GM18498 (cell line): ENCODE data around the gene CDC20.
"Not testable (repeated sequence)": the region's sequence is repeated elsewhere in the genome, so short reads cannot be mapped to it uniquely, and the experiment has no call there.

Experiments
- ATAC-seq: cut with Tn5 transposase; IDR thresholded peaks from one replicate; pipeline ENCODE4 v1.9.1; 2021; ENCODE audit warnings: mild to moderate bottlenecking, moderate library complexity; ENCODE audit not compliant: unreplicated experiment

Gene CDC20

DNA sequence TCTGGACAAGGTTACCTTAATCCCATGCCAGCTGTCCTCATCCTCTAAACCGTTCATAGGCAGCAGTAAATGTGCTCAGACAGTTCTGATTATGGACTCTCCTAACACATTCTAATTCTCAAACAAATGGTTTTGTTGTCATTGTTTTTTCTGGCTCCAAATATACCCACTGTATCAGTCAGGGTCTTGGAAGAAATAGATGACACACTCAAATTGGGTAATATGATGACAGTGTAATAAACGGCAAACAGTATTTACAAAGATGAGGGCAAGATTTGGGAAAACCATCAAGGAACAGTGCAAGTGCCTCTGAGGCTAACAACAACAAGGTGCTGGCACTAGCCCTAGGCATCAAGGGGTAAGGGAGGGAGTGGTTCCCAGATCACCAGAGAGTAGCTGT is 4.3 kb upstream of the CDC20 start:
- no peak for ATAC-seq

DNA sequence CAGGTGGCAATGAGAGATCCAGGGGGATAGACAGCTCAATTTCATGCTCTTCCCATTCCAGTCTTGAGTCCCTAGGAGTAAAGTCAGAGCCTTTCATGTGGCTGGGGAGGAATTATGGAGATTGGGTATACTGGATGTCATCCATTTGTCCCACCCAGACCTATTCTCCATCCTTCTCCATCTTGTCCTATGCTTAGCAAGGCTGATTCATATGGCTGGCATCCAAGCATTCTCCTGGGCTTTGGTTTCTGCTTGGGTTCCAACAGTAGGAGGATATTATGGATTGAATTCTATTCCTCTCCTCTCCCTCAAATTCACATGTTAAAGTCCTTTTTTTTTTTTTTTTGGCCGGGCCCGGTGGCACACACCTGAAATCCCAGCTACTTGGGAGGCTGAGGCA is 3.8 kb upstream of the CDC20 start:
- ATAC-seq: no peak

DNA sequence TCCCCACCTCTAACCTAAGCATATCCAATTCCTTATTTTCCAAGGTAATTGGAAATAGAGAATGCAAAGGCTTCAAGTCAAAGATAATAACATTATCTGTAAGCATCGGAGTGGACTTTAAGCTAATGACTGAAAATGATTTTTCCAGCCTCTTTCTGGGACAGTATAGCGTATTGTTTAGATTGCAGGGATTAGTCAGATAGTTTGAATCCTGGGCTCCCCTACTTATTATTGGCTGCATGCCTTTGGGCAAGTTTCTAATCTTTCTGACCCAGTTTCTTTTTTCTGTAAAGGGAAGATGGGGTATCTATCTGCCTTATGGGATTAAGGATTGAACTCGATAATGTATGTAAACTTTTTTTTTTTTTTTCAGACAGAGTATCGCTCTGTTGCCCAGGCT is 1.5 kb upstream of the CDC20 start:
- no peak for ATAC-seq

DNA sequence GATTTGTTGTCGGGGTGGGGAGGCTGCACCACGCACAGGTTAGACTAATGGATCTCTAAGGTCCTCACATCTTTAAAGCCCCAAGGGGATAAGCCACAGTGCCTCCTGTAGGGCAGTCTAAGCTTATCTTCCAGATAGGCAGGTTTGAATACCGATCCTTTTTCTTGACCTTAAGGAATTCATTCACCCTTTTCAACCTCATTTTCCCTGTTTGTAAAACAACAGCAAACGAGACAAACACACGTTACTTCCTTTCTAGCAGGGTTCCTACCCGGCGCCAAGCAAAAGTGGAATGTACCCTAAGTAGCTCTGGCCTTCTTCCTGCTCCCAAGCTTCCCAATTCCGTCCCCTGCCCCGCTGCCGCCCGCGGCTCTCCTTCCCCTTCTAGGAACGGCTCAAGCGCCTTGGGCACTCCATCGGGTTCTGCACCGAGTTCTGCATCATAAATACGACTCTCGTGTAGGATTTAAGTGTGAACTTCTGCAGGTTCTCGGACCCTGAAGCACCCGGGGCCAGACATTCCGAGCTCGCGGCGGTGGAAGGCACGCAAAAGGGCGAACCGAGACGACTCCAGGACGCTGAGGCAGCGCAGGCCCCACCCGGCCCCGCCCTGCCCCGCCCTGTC is 548 bp upstream of the CDC20 start:
- ATAC-seq: peak; percentile 11

DNA sequence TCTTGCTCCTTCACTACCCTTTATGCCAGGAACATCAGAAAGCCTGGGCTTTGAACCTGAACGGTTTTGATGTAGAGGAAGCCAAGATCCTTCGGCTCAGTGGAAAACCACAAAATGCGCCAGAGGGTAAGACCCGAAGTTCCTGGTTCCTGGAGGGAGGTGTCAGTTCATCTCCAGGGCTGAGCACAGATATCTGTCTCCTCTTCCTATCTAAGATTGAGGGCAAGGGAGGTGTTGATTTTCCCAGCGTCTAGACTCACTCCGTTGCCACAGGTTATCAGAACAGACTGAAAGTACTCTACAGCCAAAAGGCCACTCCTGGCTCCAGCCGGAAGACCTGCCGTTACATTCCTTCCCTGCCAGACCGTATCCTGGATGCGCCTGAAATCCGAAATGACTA is 915 bp downstream of the CDC20 start:
- ATAC-seq: no peak

DNA sequence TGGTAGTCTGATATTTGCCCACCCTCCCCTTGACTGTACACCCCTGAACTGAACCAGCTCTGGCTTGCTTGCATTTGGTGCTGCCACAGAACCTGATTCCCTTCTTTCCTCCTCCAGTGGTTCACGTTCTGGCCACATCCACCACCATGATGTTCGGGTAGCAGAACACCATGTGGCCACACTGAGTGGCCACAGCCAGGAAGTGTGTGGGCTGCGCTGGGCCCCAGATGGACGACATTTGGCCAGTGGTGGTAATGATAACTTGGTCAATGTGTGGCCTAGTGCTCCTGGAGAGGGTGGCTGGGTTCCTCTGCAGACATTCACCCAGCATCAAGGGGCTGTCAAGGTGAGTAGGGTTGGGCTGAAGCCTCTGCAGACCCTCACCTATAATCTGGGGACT is 1.8 kb downstream of the CDC20 start:
- no peak for ATAC-seq

DNA sequence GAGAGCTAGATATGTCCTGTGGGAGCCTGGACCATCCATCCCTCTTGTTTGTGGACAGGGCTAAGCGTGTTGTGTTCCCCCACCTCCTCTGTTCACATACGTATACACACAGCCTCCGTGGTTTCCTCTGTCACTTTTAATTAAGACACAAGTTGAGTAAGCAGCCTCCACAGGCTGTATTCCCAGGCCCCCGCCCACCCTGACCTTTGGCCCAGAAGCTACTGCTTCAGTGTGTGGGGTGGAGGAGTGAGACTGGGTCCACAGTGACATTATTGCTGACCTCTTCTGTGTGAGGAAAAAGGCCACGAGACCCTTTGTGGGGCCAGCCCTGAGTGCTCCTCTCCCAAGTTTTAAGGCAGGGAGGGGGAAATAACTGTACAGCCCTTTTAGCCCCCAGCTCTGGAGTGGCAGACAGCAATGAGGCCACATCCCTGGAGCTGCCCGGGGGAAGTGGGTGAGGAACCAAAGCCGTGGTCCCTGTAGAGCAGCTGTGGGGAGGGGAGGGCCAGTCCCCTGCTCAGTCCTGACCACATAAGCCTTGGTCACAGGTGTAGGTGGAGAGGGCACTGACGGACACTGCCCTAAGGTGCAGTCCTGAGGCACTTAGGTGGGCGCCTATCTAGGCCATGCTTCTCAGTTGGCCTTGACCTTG is 4.6 kb downstream of the CDC20 start:
- no peak for ATAC-seq

DNA sequence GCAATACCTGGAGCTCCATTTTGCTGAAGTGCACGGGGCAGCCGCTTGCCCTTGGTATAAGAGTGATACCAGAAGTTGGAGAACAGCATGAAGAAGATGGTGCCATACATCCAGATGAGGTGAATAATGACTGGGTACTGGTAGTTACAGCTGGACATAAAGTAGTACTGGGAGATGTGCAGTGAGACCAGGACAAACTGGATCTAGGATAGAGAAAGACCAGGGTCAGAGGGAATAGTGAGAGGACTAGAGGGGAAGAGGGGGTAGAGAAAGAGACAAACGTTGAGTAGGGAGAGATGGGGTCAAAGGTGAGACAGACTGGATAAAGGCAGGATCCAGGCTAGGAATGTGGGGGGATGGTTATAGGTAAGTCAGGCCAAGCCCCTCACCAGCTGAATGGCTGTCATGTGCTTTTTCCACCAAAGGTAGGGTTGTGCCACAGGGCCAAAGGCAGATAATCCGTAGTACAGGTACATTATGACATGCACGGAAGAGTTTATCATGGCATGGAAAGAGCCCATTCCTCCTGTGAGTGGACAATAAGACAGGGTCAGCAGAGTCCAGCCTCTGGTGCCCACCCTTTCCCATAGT is 5.2 kb downstream of the CDC20 start:
- ATAC-seq: no peak

DNA sequence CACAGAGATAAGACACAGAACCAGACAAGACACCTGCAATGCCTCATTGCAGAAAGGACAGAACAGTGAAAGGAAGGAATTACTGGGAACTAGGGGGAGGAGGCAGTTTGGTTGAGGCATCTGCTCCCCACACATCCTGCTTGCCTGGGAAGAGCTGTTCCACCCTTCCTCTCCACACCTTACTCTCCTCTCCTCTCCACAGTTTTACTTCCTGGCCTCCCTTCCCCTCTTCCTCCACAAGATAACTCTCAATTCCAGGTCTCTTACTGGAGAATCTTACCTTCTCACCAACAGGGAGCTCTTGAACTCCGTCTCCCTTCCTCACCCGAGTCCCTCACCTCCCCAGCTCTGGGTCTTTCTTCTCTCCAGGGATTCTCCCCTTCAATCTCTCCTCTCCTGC is 6.9 kb downstream of the CDC20 start:
- no peak for ATAC-seq

DNA sequence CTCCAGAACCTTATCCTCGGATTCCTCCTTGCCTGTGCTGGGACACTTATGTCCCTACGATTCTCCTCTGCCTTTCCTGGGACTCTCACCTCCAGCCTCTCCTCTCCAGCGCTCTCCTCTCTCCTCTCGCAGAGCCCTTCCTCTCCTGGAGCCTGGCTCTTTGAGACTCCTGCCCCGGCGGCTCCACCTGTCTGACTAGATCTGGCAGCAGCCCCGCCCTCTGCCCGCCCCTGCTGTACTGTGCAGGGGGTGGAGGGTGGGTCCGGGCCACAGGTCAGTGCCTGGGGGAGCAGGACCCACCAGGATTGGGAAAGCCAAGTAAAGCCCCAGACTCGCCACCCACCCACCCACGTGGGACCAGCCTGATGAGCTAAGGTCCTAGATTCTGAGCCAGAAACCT is 7.4 kb downstream of the CDC20 start:
- no peak for ATAC-seq

DNA sequence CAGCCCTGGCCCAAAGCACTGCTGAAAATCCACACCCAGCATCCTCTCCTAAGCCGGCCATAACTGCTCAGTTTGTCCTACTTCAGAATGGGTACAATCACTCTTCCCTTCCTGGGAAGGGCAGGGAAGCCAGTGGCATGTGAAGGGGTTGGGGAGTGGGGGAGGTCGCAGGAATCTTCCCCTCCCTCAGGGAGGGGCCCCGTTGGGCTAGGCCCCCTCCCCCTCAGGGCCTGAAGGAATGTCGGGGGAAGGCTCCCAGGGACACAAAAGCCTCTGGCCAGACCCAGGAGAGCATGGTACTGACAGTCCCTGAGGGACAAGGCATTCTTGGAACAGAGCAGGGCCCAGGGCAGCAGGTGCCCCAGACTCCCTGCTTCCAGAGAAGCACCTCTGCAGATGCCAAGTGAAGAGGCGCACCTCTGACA is 7.8 kb downstream of the CDC20 start:
- no peak for ATAC-seq

DNA sequence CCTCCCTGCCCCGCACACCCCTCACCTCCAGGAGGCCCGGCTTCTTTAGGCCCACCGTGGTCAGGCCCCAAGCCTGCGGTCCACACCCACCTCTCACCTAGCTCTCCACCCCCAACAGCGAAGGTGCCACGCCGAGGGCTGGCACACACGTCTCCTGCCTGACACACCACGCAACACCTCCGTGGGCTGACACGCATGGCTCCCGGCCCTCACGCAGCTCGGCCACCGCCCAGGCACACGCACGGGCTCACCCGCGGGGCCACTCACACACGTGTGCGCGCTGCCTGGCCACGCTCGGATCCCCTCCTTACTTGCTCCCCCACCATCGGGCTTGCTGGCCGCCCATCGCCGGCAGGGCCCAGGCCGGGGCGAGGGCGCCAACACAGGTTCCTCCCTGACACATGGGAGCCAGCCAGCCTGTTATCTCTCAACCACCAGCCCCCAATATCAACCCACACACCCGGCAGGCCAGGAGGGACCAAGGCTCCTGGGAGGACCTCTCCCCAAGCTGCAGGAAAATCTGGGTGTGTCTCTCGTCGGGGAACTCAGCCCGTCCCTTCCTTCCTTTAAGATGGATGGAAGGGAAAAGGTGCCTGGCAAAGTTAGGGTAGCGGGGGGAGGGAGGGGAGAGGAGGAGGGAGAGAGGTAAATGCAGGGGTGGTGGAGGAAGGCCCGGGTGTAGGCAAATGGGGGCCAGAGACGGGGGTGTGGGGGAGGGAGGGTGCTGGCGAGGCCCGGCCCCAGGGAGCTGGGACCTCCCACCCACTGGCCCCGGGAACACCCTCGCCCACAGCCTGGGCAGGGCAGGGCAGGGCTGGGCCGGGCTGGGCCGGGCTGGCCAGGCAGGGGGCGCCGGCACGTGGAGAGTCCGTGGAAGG is 8.5 kb downstream of the CDC20 start:
- ATAC-seq: peak; percentile 53

DNA sequence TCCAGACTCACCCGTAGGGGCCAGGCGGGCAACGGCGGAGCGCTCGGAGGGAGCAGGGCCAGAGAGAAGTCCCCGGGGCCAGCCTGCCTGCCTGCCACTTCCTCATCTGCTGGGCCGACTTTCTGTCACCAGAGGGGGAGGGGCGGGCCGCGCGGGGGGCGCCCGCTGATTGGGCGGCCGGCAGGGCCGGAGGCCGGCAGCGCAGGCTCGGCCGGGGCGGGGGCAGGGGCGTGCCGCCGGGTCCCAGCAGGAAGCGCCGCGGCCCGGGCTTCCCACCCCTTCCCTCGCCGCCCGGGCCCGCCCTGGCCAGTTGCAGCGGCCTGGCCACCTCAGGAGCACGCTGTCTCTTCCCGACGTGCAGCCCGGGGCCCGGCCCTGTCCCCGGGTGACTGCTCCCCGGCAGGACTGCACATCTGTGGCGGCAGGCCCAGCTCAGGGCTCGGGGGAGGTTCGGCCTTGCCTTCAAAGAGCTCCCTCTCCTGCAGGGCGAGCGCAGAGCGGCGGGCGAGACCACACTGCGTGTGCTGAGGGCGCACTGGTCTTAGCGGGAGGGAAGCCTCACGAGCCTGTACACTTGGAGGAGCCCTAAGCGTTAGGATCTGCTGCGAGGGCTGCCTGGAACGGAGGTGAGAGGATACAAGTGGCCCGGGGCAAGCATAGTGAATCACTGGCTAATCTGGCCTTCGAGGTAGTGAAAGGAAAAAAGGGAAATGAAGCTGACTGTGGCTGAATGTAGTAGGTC is 9.3 kb downstream of the CDC20 start, which contains the start of gene ELOVL1:
TSS of gene ELOVL1 (minus strand) at position 108 of the 742 bp plus-strand sequence. CDS start 2,402 bp downstream, outside the sequence.
- peak; percentile 80 for ATAC-seq

DNA sequence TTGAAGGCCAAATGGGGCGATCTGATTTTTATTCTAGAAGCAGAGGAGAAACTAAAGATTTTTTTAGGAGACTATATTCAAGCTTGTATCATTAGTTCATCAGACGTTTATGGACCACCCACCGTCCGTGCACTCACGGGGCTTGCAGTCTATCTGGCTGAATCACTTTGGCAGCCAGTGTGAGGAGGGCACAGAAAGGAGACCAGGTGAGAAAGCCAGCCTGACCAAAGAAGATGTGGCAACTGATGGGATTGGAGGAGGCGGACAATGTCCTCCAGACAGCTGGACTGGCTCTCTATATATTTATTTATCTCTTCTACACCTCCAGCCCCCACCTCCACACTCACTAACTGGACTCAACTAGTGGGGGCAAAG is 9.9 kb downstream of the CDC20 start:
- ATAC-seq: no peak

DNA sequence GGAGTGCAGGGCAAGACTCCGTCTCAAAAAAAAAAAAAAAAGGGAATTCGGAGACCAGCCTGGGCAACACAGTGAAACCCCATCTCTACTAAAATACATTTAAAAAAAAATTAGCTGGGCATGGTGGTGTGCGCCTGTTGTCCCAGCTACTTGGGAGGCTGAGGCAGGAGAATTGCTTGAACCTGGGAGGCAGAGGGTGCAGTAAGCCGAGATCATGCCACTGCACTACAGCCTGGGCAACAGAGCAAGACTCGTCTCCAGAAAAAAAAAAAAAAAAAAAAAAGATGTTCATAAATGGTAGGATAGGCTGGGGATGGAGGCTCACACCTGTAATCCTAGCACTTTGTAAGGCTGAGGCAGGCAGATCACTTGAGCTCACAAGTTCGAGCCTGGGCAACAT is 11.0 kb downstream of the CDC20 start:
- not testable (repeated sequence) for ATAC-seq

DNA sequence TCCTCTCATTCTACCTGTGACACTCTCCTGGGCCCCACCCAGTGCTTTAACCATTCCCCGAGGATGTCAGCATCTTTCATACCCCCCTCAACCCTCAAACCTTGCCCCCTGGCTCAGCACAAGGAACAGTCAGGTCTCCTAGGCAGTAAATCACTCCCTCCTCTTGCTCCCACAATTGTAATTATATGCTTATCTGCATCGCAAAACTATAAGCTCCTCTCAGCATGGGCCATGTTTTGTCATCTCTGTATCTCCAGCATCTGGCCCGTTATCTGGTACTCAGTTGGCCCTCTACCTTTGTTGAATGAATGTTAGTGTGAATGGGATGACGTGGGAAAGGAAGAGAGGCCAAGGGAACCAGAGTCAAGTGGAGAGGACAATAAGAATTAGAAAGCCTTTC is 11.8 kb downstream of the CDC20 start:
- ATAC-seq: no peak

DNA sequence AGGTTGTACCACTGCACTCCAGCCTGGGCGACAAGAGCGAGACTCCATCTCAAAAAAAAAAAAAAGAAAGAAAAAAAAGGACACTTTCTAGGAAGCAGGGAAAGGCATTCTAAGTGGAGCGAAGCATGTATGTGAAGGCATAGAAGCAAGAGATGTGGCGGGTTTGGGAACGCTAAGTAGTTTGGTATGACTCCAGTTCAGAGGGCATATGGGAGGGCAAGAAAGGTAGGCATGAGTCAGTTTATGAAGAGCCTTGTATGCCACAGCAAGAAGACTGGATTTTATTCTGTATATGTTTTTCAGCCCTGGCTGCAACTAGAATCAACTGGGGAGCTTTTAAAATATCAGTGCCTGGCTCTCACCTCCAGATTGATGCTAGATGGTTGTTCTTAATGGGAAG is 13.4 kb downstream of the CDC20 start:
- no peak for ATAC-seq

DNA sequence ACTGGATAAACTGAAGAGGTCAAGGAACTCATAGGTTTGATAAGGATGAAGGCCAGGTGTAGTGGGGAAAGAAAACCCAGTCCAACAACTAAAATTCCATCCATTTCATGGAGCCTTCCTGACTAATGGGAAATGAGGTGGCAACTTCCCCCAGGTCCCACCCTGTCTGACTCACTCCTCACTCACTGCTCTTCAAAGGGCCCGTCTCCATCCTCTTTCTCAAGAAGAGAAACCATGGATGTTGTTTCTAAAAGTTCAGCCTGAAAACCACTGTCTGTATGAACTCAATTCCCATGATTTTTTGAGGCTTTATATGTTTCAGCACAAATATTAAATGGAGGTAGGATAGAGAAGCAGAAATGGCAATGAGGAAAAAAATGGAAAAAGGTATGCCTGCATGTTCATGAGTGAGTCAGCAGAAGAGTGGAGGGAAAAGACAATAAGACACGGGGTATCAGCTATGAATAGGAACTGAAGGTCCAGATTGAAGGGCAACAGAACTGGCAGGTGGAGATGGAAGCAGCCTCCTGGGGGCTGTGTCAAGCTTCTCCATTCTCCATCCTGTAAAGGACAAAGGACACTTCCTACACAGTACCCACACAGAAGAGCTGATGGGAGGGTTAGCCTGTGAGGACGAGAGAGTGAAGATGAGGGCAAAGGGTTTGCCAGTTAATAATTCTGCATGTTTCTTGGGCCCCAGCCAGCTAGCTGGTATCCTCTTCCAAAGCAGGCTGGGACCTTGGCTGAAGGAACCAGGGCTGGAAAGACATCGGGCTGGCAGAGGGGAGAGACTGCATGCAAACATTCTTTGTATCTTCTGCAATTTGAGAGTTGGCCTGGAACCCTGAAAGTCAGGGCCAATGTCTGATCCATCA is 14.5 kb downstream of the CDC20 start:
- no peak for ATAC-seq

DNA sequence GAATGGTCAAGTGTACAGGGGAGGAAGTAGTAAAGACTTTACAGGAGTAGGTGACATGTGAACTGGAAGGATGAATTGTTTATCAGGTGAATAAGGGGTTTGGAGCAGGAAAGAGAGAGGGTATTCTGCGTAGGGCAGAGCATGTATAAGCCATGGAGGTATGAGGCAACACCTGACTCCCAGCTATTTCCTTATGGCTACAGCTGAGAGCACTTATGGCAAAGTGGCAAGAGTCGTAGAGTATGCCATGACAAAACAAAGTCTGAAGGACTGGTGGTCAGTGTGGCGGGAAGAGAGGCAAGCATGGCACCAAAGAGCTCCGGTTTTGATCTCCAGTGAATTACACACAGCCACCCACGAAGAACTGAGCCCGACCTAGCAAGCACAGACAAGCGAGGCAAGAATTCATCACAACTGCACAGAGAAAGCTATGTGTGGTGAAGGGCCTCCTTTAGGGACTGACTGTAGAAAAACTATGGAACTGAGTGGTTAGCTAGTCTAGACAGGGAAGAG is 18.0 kb downstream of the CDC20 start:
- no peak for ATAC-seq

DNA sequence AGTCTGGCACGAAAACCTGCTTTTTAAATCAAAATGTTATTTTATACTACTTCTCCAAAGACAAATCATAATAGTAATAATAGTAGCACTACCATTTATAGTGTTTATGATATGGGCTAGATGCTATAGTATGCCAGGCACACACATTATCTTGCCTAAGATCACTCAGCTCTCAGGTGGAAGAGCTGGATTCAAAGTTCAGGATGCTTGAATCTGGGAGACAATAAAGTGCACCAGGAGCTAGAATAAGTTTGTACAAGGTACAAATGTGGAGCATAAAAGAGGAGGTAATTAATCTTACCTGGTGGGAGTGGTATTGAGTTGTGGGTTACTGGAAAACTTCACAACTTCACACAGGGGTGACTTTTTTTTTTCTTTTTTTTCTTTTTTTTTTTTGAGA is 19.1 kb downstream of the CDC20 start:
- no peak for ATAC-seq
